ENCODE results near the gene CAPN2. TPM values are rescaled to one million over a fixed set of nuclear protein-coding genes. Genes with fewer than 3 reads are reported as not detected.

The CAPN2 gene
- total and polyA plus RNA-seq, 2 donors (not counting 1 experiment from before 2014, with no cell fraction given), result 63.9 to 79.6 TPM

DNA sequence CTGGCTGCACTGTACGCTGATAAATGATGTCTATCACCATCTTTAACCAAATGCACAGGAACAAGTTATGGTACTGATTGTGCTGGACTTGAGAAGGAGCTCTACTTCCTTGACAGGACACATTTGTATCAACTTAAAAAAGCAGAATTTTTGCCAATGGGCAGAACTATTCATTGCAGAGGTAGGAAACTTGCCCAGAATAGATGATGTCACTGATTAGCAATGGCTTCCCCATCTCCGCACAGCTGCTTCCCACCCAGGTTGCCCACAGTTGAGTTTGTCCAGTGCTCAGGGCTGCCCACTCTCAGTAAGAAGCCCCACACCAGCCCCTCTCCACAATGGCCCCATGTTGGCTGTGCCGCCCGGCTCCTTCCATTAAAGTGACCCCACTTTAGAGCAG is 33.4 kb downstream of the CAPN2 start:
- Mint-ChIP-seq H3K4me1 (peaks cover 6% of the 10 kb centered on the region), H3K27me3 (no peaks in the 10 kb centered on the region), H3K4me3 (no peak overlapping the region), H3K9me3 (ENCODE audit: insufficient read depth) (no peaks in the 10 kb centered on the region), H3K27ac (no peak overlapping the region)
- Histone ChIP-seq H2AFZ (ENCODE audit: insufficient read depth, low read depth, low read length, poor library complexity, severe bottlenecking) (no peak overlapping the region), H3K27me3 (replicated peaks in 1 of 4; ENCODE audit: control extremely low read depth in 1 of 4, control insufficient read depth in 3 of 4, insufficient read depth in 4 of 4, low read length in 3 of 4) (peaks cover 0 to 5% (median 2%) of the 10 kb centered on the region in 4 experiments), H3K4me2 (replicated peaks; ENCODE audit: low read depth, low read length, poor library complexity, severe bottlenecking) (no peak overlapping the region), H3K79me2 (ENCODE audit: control insufficient read depth, insufficient read depth, low read length) (no peaks in the 10 kb centered on the region), H3K9me3 (ENCODE audit: control extremely low read depth in 1 of 3, control insufficient read depth in 2 of 3, insufficient read depth in 1 of 3, low read length in 2 of 3) (peaks cover 0 to 4% (median 0%) of the 10 kb centered on the region in 3 donors), H3K4me3 (ENCODE audit: control extremely low read depth in 1 of 5, extremely low read depth in 1 of 5, insufficient read depth in 1 of 5, low read depth in 2 of 5, low read length in 4 of 5) (no peak overlapping the region), H3K27ac (ENCODE audit: low read length in 2 of 2) (no peak overlapping the region), H3K36me3 (replicated peaks in 1 of 2; ENCODE audit: control extremely low read depth in 1 of 2, control insufficient read depth in 1 of 2, extremely low read depth in 1 of 2, insufficient read depth in 2 of 2, low read length in 1 of 2) (peaks cover 0 to 14% of the 10 kb centered on the region in 2 experiments), H4K20me1 (ENCODE audit: control insufficient read depth, insufficient read depth, low read length, poor library complexity, severe bottlenecking) (no peaks in the 10 kb centered on the region), H3K9ac (ENCODE audit: low read length) (no peak overlapping the region), H3K4me1 (ENCODE audit: control insufficient read depth in 2 of 2, insufficient read depth in 2 of 2, low read length in 2 of 2) (peaks cover 7 to 9% of the 10 kb centered on the region in 2 donors)
- ChIA-PET CTCF (interaction anchor here (0.7 to 9.7 kb wide), 5 partner anchors 18 to 711 kb away, joined by 3 to 148 read pairs (median 5); partner anchors contain the start of gene CAPN2), POLR2A (no interaction called here)
- intact Hi-C loops (cut with micrococcal nuclease), result no loop called here
- 100% methylated on average over 4 of the region's 4 CpGs for WGBS (ENCODE audit: insufficient coverage)
- DNase-seq (no peak), ATAC-seq (ENCODE audit: low read depth) (no peak)
- TF ChIP-seq, protein P1, sequence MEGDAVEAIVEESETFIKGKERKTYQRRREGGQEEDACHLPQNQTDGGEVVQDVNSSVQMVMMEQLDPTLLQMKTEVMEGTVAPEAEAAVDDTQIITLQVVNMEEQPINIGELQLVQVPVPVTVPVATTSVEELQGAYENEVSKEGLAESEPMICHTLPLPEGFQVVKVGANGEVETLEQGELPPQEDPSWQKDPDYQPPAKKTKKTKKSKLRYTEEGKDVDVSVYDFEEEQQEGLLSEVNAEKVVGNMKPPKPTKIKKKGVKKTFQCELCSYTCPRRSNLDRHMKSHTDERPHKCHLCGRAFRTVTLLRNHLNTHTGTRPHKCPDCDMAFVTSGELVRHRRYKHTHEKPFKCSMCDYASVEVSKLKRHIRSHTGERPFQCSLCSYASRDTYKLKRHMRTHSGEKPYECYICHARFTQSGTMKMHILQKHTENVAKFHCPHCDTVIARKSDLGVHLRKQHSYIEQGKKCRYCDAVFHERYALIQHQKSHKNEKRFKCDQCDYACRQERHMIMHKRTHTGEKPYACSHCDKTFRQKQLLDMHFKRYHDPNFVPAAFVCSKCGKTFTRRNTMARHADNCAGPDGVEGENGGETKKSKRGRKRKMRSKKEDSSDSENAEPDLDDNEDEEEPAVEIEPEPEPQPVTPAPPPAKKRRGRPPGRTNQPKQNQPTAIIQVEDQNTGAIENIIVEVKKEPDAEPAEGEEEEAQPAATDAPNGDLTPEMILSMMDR (IDR thresholded peaks at IDR 0.05), result no peak
- TF ChIP-seq EZH2 (IDR thresholded peaks at IDR 0.05; ENCODE audit: borderline replicate concordance, insufficient read depth, low read depth, low read length, poor library complexity, severe bottlenecking), result no peak

DNA sequence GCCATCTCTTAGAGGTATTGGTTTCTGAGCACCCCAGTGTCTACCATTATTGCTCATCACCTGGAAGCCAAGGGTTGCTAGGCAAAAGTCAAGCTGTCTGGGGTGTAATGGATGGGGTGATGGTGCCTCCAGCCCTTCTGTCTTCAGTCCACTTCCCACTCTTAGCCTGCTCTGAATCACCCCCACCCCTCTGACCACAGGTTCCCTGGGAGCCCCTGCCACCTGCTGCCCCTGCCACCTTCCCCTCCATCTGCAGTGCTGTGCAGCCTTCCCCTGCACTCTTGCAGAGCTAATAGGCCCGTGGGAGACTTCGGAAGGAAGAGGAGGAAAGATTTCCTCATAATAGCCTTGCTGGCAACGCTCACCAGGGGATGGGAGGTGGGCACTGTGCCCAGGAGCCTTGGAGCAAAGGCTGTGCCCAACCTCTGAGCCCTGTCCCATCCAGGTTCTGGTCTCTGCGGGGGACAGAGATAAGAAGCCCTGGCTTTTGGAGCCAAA is 35.5 kb downstream of the CAPN2 start:
- peaks cover 0 to 4% (median 0%) of the 10 kb centered on the region in 3 donors for H3K9me3 ChIP-seq (ENCODE audit: control extremely low read depth in 1 of 3, control insufficient read depth in 2 of 3, insufficient read depth in 1 of 3, low read length in 2 of 3)
- peak overlapping the region; percentile 86 for H3K4me3 Mint-ChIP-seq
- no peak overlapping the region for H3K4me2 ChIP-seq (replicated peaks; ENCODE audit: low read depth, low read length, poor library complexity, severe bottlenecking)
- H3K9ac ChIP-seq (ENCODE audit: low read length), result no peak overlapping the region
- no peaks in the 10 kb centered on the region for H4K20me1 ChIP-seq (ENCODE audit: control insufficient read depth, insufficient read depth, low read length, poor library complexity, severe bottlenecking)
- POLR2A ChIA-PET, result interaction anchor here (2.7 kb wide), 1 partner anchor 35 kb away, joined by 10 read pairs; the partner anchor contains the start of gene CAPN2
- no peak overlapping the region for H3K27ac ChIP-seq (ENCODE audit: low read length in 2 of 2)
- no peak overlapping the region for H2AFZ ChIP-seq (ENCODE audit: insufficient read depth, low read depth, low read length, poor library complexity, severe bottlenecking)
- TF ChIP-seq, protein P1 (IDR thresholded peaks at IDR 0.05), result no peak
- no peak for TF ChIP-seq EZH2 (IDR thresholded peaks at IDR 0.05; ENCODE audit: borderline replicate concordance, insufficient read depth, low read depth, low read length, poor library complexity, severe bottlenecking)
- ATAC-seq (ENCODE audit: low read depth) (no peak), DNase-seq (no peak)
- peaks cover 0 to 34% of the 10 kb centered on the region in 2 experiments for H3K36me3 ChIP-seq (replicated peaks in 1 of 2; ENCODE audit: control extremely low read depth in 1 of 2, control insufficient read depth in 1 of 2, extremely low read depth in 1 of 2, insufficient read depth in 2 of 2, low read length in 1 of 2)
- peaks cover 0 to 5% (median 2%) of the 10 kb centered on the region in 4 experiments for H3K27me3 ChIP-seq (replicated peaks in 1 of 4; ENCODE audit: control extremely low read depth in 1 of 4, control insufficient read depth in 3 of 4, insufficient read depth in 4 of 4, low read length in 3 of 4)
- intact Hi-C loops (cut with micrococcal nuclease), result no loop called here
- H3K27me3 Mint-ChIP-seq, result no peaks in the 10 kb centered on the region
- no peak overlapping the region for H3K27ac Mint-ChIP-seq
- CTCF ChIA-PET, result interaction anchor here (2.3 to 9.7 kb wide), 5 partner anchors 28 to 51 kb away, joined by 17 to 148 read pairs (median 44); partner anchors contain the start of gene CAPN2
- peaks cover 7 to 9% of the 10 kb centered on the region in 2 donors for H3K4me1 ChIP-seq (ENCODE audit: control insufficient read depth in 2 of 2, insufficient read depth in 2 of 2, low read length in 2 of 2)
- H3K9me3 Mint-ChIP-seq (ENCODE audit: insufficient read depth), result no peaks in the 10 kb centered on the region
- no peak overlapping the region for H3K4me3 ChIP-seq (ENCODE audit: control extremely low read depth in 1 of 5, extremely low read depth in 1 of 5, insufficient read depth in 1 of 5, low read depth in 2 of 5, low read length in 4 of 5)
- 88% methylated on average over 2 of the region's 4 CpGs for WGBS (ENCODE audit: insufficient coverage)
- peaks cover 6% of the 10 kb centered on the region for H3K4me1 Mint-ChIP-seq
- H3K79me2 ChIP-seq (ENCODE audit: control insufficient read depth, insufficient read depth, low read length), result no peaks in the 10 kb centered on the region
